HEK293 (cell line): ENCODE results near the gene CTSE.

Experiments
- CTCF ChIA-PET: fragments of 350-600 bp; formaldehyde crosslinking; extraction: SDS; loops from one replicate; lab custom pipeline; 2021; ENCODE audit warnings: antibody characterized with exemption; lab: Yijun Ruan, JAX
- POLR2A ChIA-PET: fragments of 300-600 bp; formaldehyde crosslinking; extraction: SDS; loops from one replicate; lab custom pipeline; 2020; ENCODE audit warnings: antibody characterized with exemption, inconsistent platforms; lab: Yijun Ruan, JAX
- H3K27ac ChIP-seq: fragments of 200-500 bp; sonication (Bioruptor generic); 2 replicates; pipeline ENCODE4 v1.5.1; 2014; ENCODE audit warnings: low read depth, low read length, control low read depth, inconsistent platforms; ENCODE audit errors: extremely low read depth
- H3K36me3 ChIP-seq, 2 experiments: fragments of 200-500 bp in 1 of 2; sonication (Bioruptor generic) in 1 of 2; 1 replicate in 1 of 2; 2 replicates in 1 of 2; pipeline ENCODE4 v1.5.1; 2014 to 2017; ENCODE audit warnings: inconsistent platforms in 2 of 2, low read length in 2 of 2; ENCODE audit not compliant: control insufficient read depth in 2 of 2, insufficient read depth in 1 of 2
- H3K4me1 ChIP-seq: fragments of 200-500 bp; sonication (Bioruptor generic); 2 replicates; pipeline ENCODE4 v1.5.1; 2014; ENCODE audit warnings: mild to moderate bottlenecking, low read length, inconsistent platforms; ENCODE audit not compliant: control insufficient read depth, insufficient read depth
- H3K4me3 ChIP-seq: 2 replicates; pipeline ENCODE4 v1.5.1; 2011; ENCODE audit warnings: low read depth, mild to moderate bottlenecking, control low read depth, low read length, moderate library complexity
- H3K9me3 ChIP-seq: fragments of 200-500 bp; sonication (Bioruptor generic); 2 replicates; pipeline ENCODE4 v1.5.1; 2014; ENCODE audit warnings: low read depth, low read length, inconsistent platforms; ENCODE audit not compliant: control insufficient read depth, insufficient read depth
- EGR2 ChIP-seq: fragments of 450-650 bp; formaldehyde crosslinking; IDR thresholded peaks from 2 replicates; pipeline ENCODE4 v1.5.1; 2016; ENCODE audit warnings: low read depth, missing biosample characterization, missing genetic modification characterization
- HOXA7 ChIP-seq: sonication (generic); formaldehyde crosslinking; IDR thresholded peaks from 2 replicates; pipeline ENCODE4 v1.8.1; 2022; ENCODE audit warnings: missing genetic modification reagents, borderline replicate concordance
- YY1 ChIP-seq: fragments of 450-650 bp; formaldehyde crosslinking; IDR thresholded peaks from 2 replicates; pipeline ENCODE4 v1.5.1; 2018; ENCODE audit warnings: missing biosample characterization, missing genetic modification characterization
- ZFP3 ChIP-seq: fragments of 450-650 bp; formaldehyde crosslinking; IDR thresholded peaks from 2 replicates; pipeline ENCODE4 v1.5.1; 2016; ENCODE audit warnings: low read depth, missing biosample characterization, missing genetic modification characterization
- ZNF114 ChIP-seq: fragments of 450-650 bp; formaldehyde crosslinking; IDR thresholded peaks from 2 replicates; pipeline ENCODE4 v1.5.0; 2017; ENCODE audit warnings: missing biosample characterization, missing genetic modification characterization
- ZNF133 ChIP-seq: fragments of 450-650 bp; formaldehyde crosslinking; IDR thresholded peaks from 2 replicates; pipeline ENCODE4 v1.5.1; 2016; ENCODE audit warnings: missing biosample characterization, missing genetic modification characterization
- ZNF138 ChIP-seq: fragments of 450-650 bp; formaldehyde crosslinking; IDR thresholded peaks from 2 replicates; pipeline ENCODE4 v1.5.1; 2016; ENCODE audit warnings: missing biosample characterization, missing genetic modification characterization, borderline replicate concordance
- ZNF184 ChIP-seq: fragments of 450-650 bp; IDR thresholded peaks from 2 replicates; pipeline ENCODE4 v1.5.1; 2018; ENCODE audit warnings: missing biosample characterization, mild to moderate bottlenecking, missing genetic modification characterization
- ZNF202 ChIP-seq: fragments of 450-650 bp; formaldehyde crosslinking; IDR thresholded peaks from 2 replicates; pipeline ENCODE4 v1.5.1; 2016; ENCODE audit warnings: missing biosample characterization, missing genetic modification characterization, borderline replicate concordance
- ZNF292 ChIP-seq: fragments of 450-650 bp; formaldehyde crosslinking; IDR thresholded peaks from 2 replicates; pipeline ENCODE4 v1.5.1; 2016; ENCODE audit warnings: low read depth, missing biosample characterization, missing genetic modification characterization, borderline replicate concordance
- ZNF341 ChIP-seq: fragments of 450-650 bp; formaldehyde crosslinking; IDR thresholded peaks from 2 replicates; pipeline ENCODE4; 2016; ENCODE audit warnings: low read depth, missing biosample characterization, missing genetic modification characterization
- ZNF37A ChIP-seq: fragments of 450-650 bp; IDR thresholded peaks from 2 replicates; pipeline ENCODE4 v1.5.1; 2018; ENCODE audit warnings: missing biosample characterization, missing genetic modification characterization
- ZNF394 ChIP-seq: fragments of 450-650 bp; formaldehyde crosslinking; IDR thresholded peaks from 2 replicates; pipeline ENCODE4 v1.5.1; 2016; ENCODE audit warnings: missing biosample characterization, missing genetic modification characterization, mild to moderate bottlenecking, moderate library complexity, borderline replicate concordance
- ZNF416 ChIP-seq: fragments of 450-650 bp; formaldehyde crosslinking; IDR thresholded peaks from 2 replicates; pipeline ENCODE4 v1.5.1; 2016; ENCODE audit warnings: missing biosample characterization, missing genetic modification characterization
- ZNF473 ChIP-seq: fragments of 450-650 bp; formaldehyde crosslinking; IDR thresholded peaks from 2 replicates; pipeline ENCODE4 v1.5.1; 2017; ENCODE audit warnings: missing biosample characterization, missing genetic modification characterization
- ZNF510 ChIP-seq: fragments of 450-650 bp; formaldehyde crosslinking; IDR thresholded peaks from 2 replicates; pipeline ENCODE4 v1.5.1; 2018; ENCODE audit warnings: mild to moderate bottlenecking, missing genetic modification characterization, missing biosample characterization; ENCODE audit not compliant: insufficient replicate concordance
- ZNF558 ChIP-seq: fragments of 450-650 bp; formaldehyde crosslinking; IDR thresholded peaks from 2 replicates; pipeline ENCODE4 v1.5.1; 2016; ENCODE audit warnings: missing biosample characterization, missing genetic modification characterization
- ZNF610 ChIP-seq: fragments of 450-650 bp; formaldehyde crosslinking; IDR thresholded peaks from 2 replicates; pipeline ENCODE4 v1.5.1; 2016; ENCODE audit warnings: missing biosample characterization, missing genetic modification characterization, borderline replicate concordance
- ZNF626 ChIP-seq: fragments of 450-650 bp; sonication (Bioruptor Pico); formaldehyde crosslinking; IDR thresholded peaks from 2 replicates; pipeline ENCODE4 v1.5.1; 2018; ENCODE audit warnings: missing biosample characterization, missing genetic modification characterization, inconsistent platforms
- ZNF654 ChIP-seq: fragments of 450-650 bp; formaldehyde crosslinking; IDR thresholded peaks from 2 replicates; pipeline ENCODE4 v1.5.1; 2016; ENCODE audit warnings: low read depth, missing biosample characterization, missing genetic modification characterization
- ZNF768 ChIP-seq: fragments of 450-650 bp; formaldehyde crosslinking; IDR thresholded peaks from 2 replicates; pipeline ENCODE4 v1.5.1; 2018; ENCODE audit warnings: missing biosample characterization, mild to moderate bottlenecking, missing genetic modification characterization
- TF ChIP-seq, protein P1 (sequence below): fragments of 450-650 bp; formaldehyde crosslinking; IDR thresholded peaks from 2 replicates; pipeline ENCODE4 v1.5.1; 2016; ENCODE audit warnings: missing biosample characterization, missing genetic modification characterization, borderline replicate concordance
- TF ChIP-seq, protein P2 (sequence below): fragments of 450-650 bp; formaldehyde crosslinking; IDR thresholded peaks from 2 replicates; pipeline ENCODE4 v1.5.1; 2016; ENCODE audit warnings: missing biosample characterization, missing genetic modification characterization
- TF ChIP-seq, protein P3 (sequence below): fragments of 450-650 bp; formaldehyde crosslinking; IDR thresholded peaks from 2 replicates; pipeline ENCODE4 v1.5.1; 2017; ENCODE audit warnings: missing biosample characterization, missing genetic modification characterization

The CTSE gene

DNA sequence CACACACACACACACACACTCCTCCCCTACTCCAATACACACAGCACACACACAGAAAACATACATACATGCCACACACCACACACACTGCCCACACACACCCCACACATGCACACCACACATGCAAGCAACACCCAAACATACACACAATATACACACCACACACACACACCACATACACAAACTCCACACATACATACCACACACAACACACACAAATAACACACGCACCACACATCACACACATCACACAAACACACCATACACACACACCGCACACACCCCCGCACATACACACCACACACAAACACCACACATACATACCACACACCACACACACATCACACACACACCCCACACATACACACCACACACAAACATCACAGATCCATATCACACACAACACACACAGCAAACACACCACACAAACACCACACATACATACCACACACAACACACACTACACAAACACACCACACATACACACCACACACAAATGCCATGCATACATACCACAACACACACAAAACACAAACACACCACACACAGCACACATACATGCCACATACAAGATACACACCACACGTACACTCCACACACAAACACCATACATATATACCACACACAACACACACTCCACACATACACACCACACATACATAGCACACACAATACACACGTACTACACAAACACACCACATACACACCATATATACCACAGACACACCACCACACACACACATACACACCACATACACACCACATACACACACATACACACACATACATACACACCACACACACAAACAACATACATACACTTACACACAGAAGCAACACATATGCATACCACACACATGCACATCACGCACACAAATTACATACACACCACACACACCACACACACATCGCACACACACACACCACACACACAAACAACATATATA, 19.6 kb downstream of the CTSE start:
- H3K27ac ChIP-seq, result no peak overlapping the region
- 0 out of 2 replicates have a peak, but pooled peaks have one; percentile 35 for TF ChIP-seq ZNF473 (tag by site-specific recombination)
- no peak for TF ChIP-seq ZFP3 (tag by site-specific recombination)
- no peak for TF ChIP-seq ZNF626 (tag by site-specific recombination)
- TF ChIP-seq, protein P1, sequence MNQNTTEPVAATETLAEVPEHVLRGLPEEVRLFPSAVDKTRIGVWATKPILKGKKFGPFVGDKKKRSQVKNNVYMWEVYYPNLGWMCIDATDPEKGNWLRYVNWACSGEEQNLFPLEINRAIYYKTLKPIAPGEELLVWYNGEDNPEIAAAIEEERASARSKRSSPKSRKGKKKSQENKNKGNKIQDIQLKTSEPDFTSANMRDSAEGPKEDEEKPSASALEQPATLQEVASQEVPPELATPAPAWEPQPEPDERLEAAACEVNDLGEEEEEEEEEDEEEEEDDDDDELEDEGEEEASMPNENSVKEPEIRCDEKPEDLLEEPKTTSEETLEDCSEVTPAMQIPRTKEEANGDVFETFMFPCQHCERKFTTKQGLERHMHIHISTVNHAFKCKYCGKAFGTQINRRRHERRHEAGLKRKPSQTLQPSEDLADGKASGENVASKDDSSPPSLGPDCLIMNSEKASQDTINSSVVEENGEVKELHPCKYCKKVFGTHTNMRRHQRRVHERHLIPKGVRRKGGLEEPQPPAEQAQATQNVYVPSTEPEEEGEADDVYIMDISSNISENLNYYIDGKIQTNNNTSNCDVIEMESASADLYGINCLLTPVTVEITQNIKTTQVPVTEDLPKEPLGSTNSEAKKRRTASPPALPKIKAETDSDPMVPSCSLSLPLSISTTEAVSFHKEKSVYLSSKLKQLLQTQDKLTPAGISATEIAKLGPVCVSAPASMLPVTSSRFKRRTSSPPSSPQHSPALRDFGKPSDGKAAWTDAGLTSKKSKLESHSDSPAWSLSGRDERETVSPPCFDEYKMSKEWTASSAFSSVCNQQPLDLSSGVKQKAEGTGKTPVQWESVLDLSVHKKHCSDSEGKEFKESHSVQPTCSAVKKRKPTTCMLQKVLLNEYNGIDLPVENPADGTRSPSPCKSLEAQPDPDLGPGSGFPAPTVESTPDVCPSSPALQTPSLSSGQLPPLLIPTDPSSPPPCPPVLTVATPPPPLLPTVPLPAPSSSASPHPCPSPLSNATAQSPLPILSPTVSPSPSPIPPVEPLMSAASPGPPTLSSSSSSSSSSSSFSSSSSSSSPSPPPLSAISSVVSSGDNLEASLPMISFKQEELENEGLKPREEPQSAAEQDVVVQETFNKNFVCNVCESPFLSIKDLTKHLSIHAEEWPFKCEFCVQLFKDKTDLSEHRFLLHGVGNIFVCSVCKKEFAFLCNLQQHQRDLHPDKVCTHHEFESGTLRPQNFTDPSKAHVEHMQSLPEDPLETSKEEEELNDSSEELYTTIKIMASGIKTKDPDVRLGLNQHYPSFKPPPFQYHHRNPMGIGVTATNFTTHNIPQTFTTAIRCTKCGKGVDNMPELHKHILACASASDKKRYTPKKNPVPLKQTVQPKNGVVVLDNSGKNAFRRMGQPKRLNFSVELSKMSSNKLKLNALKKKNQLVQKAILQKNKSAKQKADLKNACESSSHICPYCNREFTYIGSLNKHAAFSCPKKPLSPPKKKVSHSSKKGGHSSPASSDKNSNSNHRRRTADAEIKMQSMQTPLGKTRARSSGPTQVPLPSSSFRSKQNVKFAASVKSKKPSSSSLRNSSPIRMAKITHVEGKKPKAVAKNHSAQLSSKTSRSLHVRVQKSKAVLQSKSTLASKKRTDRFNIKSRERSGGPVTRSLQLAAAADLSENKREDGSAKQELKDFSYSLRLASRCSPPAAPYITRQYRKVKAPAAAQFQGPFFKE (tag by site-specific recombination), result no peak
- no peak for TF ChIP-seq ZNF654 (tag by site-specific recombination)
- TF ChIP-seq ZNF416 (tag by site-specific recombination), result no peak; the same call in 1 of the 2 replicates
- peak; percentile 31; the same call in 1 of the 2 replicates for TF ChIP-seq ZNF133 (tag by site-specific recombination)
- peak; percentile 87; the same call in 1 of the 2 replicates for TF ChIP-seq ZNF114 (tag by site-specific recombination)
- no peak for TF ChIP-seq ZNF610 (tag by site-specific recombination)
- no peak for TF ChIP-seq ZNF768 (tag by site-specific recombination)
- TF ChIP-seq ZNF394 (tag by site-specific recombination), result no peak
- no peak for TF ChIP-seq ZNF37A
- TF ChIP-seq, protein P2, sequence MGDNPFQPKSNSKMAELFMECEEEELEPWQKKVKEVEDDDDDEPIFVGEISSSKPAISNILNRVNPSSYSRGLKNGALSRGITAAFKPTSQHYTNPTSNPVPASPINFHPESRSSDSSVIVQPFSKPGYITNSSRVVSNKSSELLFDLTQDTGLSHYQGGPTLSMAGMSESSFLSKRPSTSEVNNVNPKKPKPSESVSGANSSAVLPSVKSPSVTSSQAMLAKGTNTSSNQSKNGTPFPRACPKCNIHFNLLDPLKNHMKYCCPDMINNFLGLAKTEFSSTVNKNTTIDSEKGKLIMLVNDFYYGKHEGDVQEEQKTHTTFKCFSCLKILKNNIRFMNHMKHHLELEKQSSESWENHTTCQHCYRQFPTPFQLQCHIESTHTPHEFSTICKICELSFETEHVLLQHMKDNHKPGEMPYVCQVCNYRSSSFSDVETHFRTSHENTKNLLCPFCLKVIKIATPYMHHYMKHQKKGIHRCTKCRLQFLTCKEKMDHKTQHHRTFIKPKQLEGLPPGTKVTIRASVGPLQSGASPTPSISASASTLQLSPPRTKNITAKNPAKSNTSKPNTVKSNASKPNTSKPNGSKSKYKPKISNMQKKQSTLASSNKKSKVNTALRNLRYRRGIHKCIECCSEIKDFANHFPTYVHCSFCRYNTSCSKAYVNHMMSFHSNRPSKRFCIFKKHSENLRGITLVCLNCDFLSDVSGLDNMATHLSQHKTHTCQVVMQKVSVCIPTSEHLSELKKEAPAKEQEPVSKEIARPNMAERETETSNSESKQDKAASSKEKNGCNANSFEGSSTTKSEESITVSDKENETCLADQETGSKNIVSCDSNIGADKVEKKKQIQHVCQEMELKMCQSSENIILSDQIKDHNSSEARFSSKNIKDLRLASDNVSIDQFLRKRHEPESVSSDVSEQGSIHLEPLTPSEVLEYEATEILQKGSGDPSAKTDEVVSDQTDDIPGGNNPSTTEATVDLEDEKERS (tag by site-specific recombination), result no peak
- TF ChIP-seq, protein P3, sequence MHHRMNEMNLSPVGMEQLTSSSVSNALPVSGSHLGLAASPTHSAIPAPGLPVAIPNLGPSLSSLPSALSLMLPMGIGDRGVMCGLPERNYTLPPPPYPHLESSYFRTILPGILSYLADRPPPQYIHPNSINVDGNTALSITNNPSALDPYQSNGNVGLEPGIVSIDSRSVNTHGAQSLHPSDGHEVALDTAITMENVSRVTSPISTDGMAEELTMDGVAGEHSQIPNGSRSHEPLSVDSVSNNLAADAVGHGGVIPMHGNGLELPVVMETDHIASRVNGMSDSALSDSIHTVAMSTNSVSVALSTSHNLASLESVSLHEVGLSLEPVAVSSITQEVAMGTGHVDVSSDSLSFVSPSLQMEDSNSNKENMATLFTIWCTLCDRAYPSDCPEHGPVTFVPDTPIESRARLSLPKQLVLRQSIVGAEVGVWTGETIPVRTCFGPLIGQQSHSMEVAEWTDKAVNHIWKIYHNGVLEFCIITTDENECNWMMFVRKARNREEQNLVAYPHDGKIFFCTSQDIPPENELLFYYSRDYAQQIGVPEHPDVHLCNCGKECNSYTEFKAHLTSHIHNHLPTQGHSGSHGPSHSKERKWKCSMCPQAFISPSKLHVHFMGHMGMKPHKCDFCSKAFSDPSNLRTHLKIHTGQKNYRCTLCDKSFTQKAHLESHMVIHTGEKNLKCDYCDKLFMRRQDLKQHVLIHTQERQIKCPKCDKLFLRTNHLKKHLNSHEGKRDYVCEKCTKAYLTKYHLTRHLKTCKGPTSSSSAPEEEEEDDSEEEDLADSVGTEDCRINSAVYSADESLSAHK, result no peak
- TF ChIP-seq ZNF138 (tag by site-specific recombination), result no peak
- TF ChIP-seq ZNF202 (tag by site-specific recombination), result 0 out of 2 replicates have a peak, but pooled peaks have one; percentile 5
- TF ChIP-seq ZNF341 (tag by site-specific recombination), result no peak
- no peak for TF ChIP-seq ZNF510 (tag by site-specific recombination)
- no peak for TF ChIP-seq HOXA7 (CRISPR knock-in tag)
- TF ChIP-seq ZNF184 (tag by site-specific recombination), result no peak
- TF ChIP-seq ZNF558 (tag by site-specific recombination), result no peak
- TF ChIP-seq YY1 (tag by site-specific recombination), result no peak
- TF ChIP-seq EGR2 (tag by site-specific recombination), result peak; percentile 83; the same call in 1 of the 2 replicates
- TF ChIP-seq ZNF292 (tag by site-specific recombination), result no peak

More for the DNA sequence above, 19.6 kb downstream of the CTSE start:
- ChIA-PET CTCF (interaction anchor here (1.3 kb wide), 1 partner anchor 26 kb away, joined by 6 read pairs; no protein-coding TSS in a partner anchor), POLR2A (no interaction called here)
- no peaks in the 10 kb centered on the region for H3K36me3 ChIP-seq
- H3K4me3 ChIP-seq, result no peak overlapping the region
- no peaks in the 10 kb centered on the region for H3K9me3 ChIP-seq
- H3K4me1 ChIP-seq, result no peaks in the 10 kb centered on the region
